Keratinocyte (primary cell): ENCODE data around the gene EXOSC1. TPM values are rescaled to one million over a fixed set of nuclear protein-coding genes. Genes with fewer than 3 reads are reported as not detected.
A peak's percentile ranks its signal among the peaks of the same experiment; 100 is the strongest.

Experiments used
- DNase-seq: peaks from one replicate; pipeline ENCODE4 v3.0.0-alpha.2; 2011; ENCODE audit warnings: low read depth, missing footprints, low spot score
- FAIRE-seq: peaks from 2 replicates; lab custom pipeline; 2011; peaks lifted over from hg19 to GRCh38; lab: Jason Lieb, UNC
- H2AFZ ChIP-seq: 2 replicates; pipeline ENCODE4 v1.6.0; 2012; ENCODE audit warnings: low read length, control low read depth, inconsistent platforms; ENCODE audit not compliant: control insufficient read depth
- H3K27ac ChIP-seq: 2 replicates; pipeline ENCODE4 v1.5.1; 2011; ENCODE audit warnings: low read length; ENCODE audit not compliant: control insufficient read depth, insufficient read depth
- H3K27me3 ChIP-seq: 3 replicates; pipeline ENCODE4 v1.6.0; 2011; ENCODE audit warnings: low read length; ENCODE audit not compliant: control insufficient read depth, insufficient read depth; ENCODE audit errors: extremely low read depth
- H3K36me3 ChIP-seq, 2 experiments: 2 replicates in 1 of 2; 3 replicates in 1 of 2; pipeline ENCODE4 v1.5.1; 2011; ENCODE audit warnings: low read length in 2 of 2, mild to moderate bottlenecking in 1 of 2; ENCODE audit not compliant: control insufficient read depth in 2 of 2, insufficient read depth in 2 of 2; ENCODE audit errors: extremely low read depth in 1 of 2
- H3K4me1 ChIP-seq: 3 replicates; pipeline ENCODE4 v1.5.1; 2011; ENCODE audit warnings: low read length; ENCODE audit not compliant: control insufficient read depth, insufficient read depth; ENCODE audit errors: extremely low read depth
- H3K4me2 ChIP-seq: 3 replicates; pipeline ENCODE4 v1.6.0; 2011; ENCODE audit warnings: low read depth, low read length; ENCODE audit not compliant: control insufficient read depth, insufficient read depth; ENCODE audit errors: extremely low read depth
- H3K4me3 ChIP-seq, 3 experiments: fragments of 200-600 bp in 1 of 3; sonication (generic) in 1 of 3; 2 replicates in 2 of 3; 3 replicates in 1 of 3; pipeline ENCODE4 v1.5.1; 2011 to 2016; ENCODE audit warnings: low read length in 3 of 3, mild to moderate bottlenecking in 3 of 3, control low read depth in 2 of 3, inconsistent platforms in 1 of 3, low read depth in 1 of 3, mixed read lengths in 1 of 3, mixed run types in 1 of 3, moderate library complexity in 1 of 3; ENCODE audit not compliant: control insufficient read depth in 2 of 3, insufficient read depth in 2 of 3; ENCODE audit errors: extremely low read depth in 1 of 3
- H3K79me2 ChIP-seq: 2 replicates; pipeline ENCODE4 v1.6.0; 2012; ENCODE audit warnings: low read length; ENCODE audit not compliant: control insufficient read depth, insufficient read depth
- H3K9ac ChIP-seq: 3 replicates; pipeline ENCODE4 v1.6.0; 2011; ENCODE audit warnings: low read length; ENCODE audit not compliant: control insufficient read depth, insufficient read depth; ENCODE audit errors: extremely low read depth
- H3K9me1 ChIP-seq: 3 replicates; pipeline ENCODE4 v1.6.0; 2011; ENCODE audit warnings: low read length; ENCODE audit not compliant: control insufficient read depth, insufficient read depth; ENCODE audit errors: extremely low read depth
- H3K9me3 ChIP-seq: 2 replicates; pipeline ENCODE4 v1.5.1; 2012; ENCODE audit warnings: low read depth, low read length; ENCODE audit not compliant: control insufficient read depth
- H4K20me1 ChIP-seq: 3 replicates; pipeline ENCODE4 v1.6.0; 2011; ENCODE audit warnings: low read length; ENCODE audit not compliant: control insufficient read depth, insufficient read depth; ENCODE audit errors: extremely low read depth
- CTCF ChIP-seq, 3 experiments: IDR thresholded peaks in 1 of 3; conservative IDR thresholded peaks in 1 of 3; optimal IDR thresholded peaks in 1 of 3; 2 replicates in 2 of 3; 3 replicates in 1 of 3; pipeline versions ENCODE3 to v1.5.1; 2011; ENCODE audit warnings: low read length in 3 of 3, mild to moderate bottlenecking in 3 of 3, moderate library complexity in 2 of 3, control low read depth in 1 of 3, inconsistent platforms in 1 of 3; ENCODE audit not compliant: insufficient read depth in 2 of 3; ENCODE audit errors: extremely low read depth in 1 of 3
- EZH2 ChIP-seq: IDR thresholded peaks from one replicate; pipeline ENCODE4 v1.6.1; 2012; ENCODE audit warnings: inconsistent platforms, mild to moderate bottlenecking, low read length, moderate library complexity
- dilution Hi-C: fragments of 300-500 bp; cut with MboI; formaldehyde crosslinking; loops from one replicate; pipeline ENCODE4 v1.7.0; 2020; ENCODE audit warnings: low sequenced_read_pairs; ENCODE audit not compliant: extremely low pct_ligation_motif_present
- polyA plus RNA-seq, 5 experiments: library from polyadenylated mRNA; depleted of rRNA in 3 of 5; stranded (reverse) in 3 of 5; stranded (forward) in 1 of 5; unstranded in 1 of 5; fragments of >200 nt; gene quantifications; 1 replicate in 1 of 5; 2 replicates in 3 of 5; 3 replicates in 1 of 5; pipeline versions ENCODE4 v1.2.1 to v1.2.3, GENCODE V29; 2011 to 2012; ENCODE audit warnings: missing spikeins in 2 of 5, low read depth in 1 of 5, low replicate concordance in 1 of 5

EXOSC1 gene
- polyA plus RNA-seq, 1 donor (not counting 4 experiments of a cell fraction or from before 2014, with no cell fraction given), result 45.7 TPM

GRCh38 chr10:97465982-97466381, 20.2 kb upstream of the EXOSC1 start:
- Histone ChIP-seq H3K9me3 (no peaks in the 10 kb centered on the region), H2AFZ (no peak overlapping the region), H3K9me1 (no peaks in the 10 kb centered on the region), H3K9ac (no peak overlapping the region), H3K79me2 (no peaks in the 10 kb centered on the region), H3K27ac (peak overlapping the region; percentile 4), H3K4me1 (peaks cover 33% of the 10 kb centered on the region), H3K27me3 (no peaks in the 10 kb centered on the region), H3K36me3 (peaks cover 45 to 58% of the 10 kb centered on the region in 2 experiments), H4K20me1 (no peaks in the 10 kb centered on the region), H3K4me3 (no peak overlapping the region), H3K4me2 (no peak overlapping the region)
- dilution Hi-C loops, result no loop called here
- no peak for FAIRE-seq
- no peak for DNase-seq
- TF ChIP-seq CTCF (optimal IDR thresholded peaks at IDR 0.05 in 1 of 3, IDR thresholded peaks at IDR 0.05 in 1 of 3, conservative IDR thresholded peaks at IDR 0.05 in 1 of 3; ENCODE audit: extremely low read depth in 1 of 3, insufficient read depth in 2 of 3, low read length in 3 of 3) (no peak), EZH2 (no peak)

- Histone ChIP-seq H3K36me3 (peaks cover 45 to 61% of the 10 kb centered on the region in 2 experiments), H3K9ac (no peak overlapping the region), H3K79me2 (no peaks in the 10 kb centered on the region), H3K27ac (peak overlapping the region; percentile 9), H2AFZ (no peak overlapping the region), H3K9me3 (no peaks in the 10 kb centered on the region), H4K20me1 (no peaks in the 10 kb centered on the region), H3K4me2 (no peak overlapping the region), H3K9me1 (no peaks in the 10 kb centered on the region), H3K27me3 (no peaks in the 10 kb centered on the region), H3K4me3 (no peak overlapping the region), H3K4me1 (peaks cover 33% of the 10 kb centered on the region)
- no peak for DNase-seq
- FAIRE-seq, result no peak
- dilution Hi-C loops, result no loop called here
- TF ChIP-seq EZH2, result no peak
- TF ChIP-seq CTCF (optimal IDR thresholded peaks at IDR 0.05 in 1 of 3, IDR thresholded peaks at IDR 0.05 in 1 of 3, conservative IDR thresholded peaks at IDR 0.05 in 1 of 3; ENCODE audit: extremely low read depth in 1 of 3, insufficient read depth in 2 of 3, low read length in 3 of 3), result no peak
Observed at GRCh38 chr10:97464226-97464625, 18.4 kb upstream of the EXOSC1 start.
